Cardiac septum (tissue), 1 donor: Measurements from ENCODE around the gene MAML3. TPM values are rescaled to one million over a fixed set of nuclear protein-coding genes. Genes with fewer than 3 reads are reported as not detected.

Experiments used
- DNase-seq: peaks from one replicate; pipeline ENCODE4 v3.0.0-alpha.2; 2020; ENCODE audit warnings: low spot score
- intact Hi-C: fragments of 100-400 bp; cut with DNase I; formaldehyde crosslinking; loops from one replicate; pipeline ENCODE4 v1.14.0; 2022
- total RNA-seq: library from RNA; stranded (reverse); fragmentation: NEBNext Ultra II Directional; extraction: Animal tissue kit (Norgen Biotek cat#: 25700); gene quantifications from one replicate; pipeline ENCODE4 v1.2.1, GENCODE V29; 2021
- donor health status: DM: no; HTN: no; CAD: no.

The MAML3 gene
- total RNA-seq, 1 donor from 2014 or later: 4.1 TPM

- intact Hi-C loops: no loop called here
- DNase-seq: no peak
Observed at GRCh38 chr4:139773560-139774318, 380.2 kb downstream of the MAML3 start.

- intact Hi-C loops: loop anchor here (2.0 kb wide), 1 partner anchor 40 kb away; no protein-coding TSS in a partner anchor
- peak; percentile 83 for DNase-seq
Observed at GRCh38 chr4:139770361-139770760, 383.6 kb downstream of the MAML3 start.

- intact Hi-C loops: loop anchor here (10.0 kb wide), 1 partner anchor 275 kb away; no protein-coding TSS in a partner anchor
- DNase-seq: no peak
Observed at GRCh38 chr4:139769364-139769763, 384.6 kb downstream of the MAML3 start.

GRCh38 chr4:139768896-139769295, 385.1 kb downstream of the MAML3 start:
- no peak for DNase-seq
- intact Hi-C loops: loop anchor here (10.0 kb wide), 1 partner anchor 276 kb away; no protein-coding TSS in a partner anchor

- intact Hi-C loops: loop anchor here (10.0 kb wide), 1 partner anchor 276 kb away; no protein-coding TSS in a partner anchor
- no peak for DNase-seq
Observed at GRCh38 chr4:139768366-139768765, 385.6 kb downstream of the MAML3 start.

- no peak for DNase-seq
- intact Hi-C loops: loop anchor here (10.0 kb wide), 1 partner anchor 277 kb away; no protein-coding TSS in a partner anchor
Observed at GRCh38 chr4:139767585-139767984, 386.4 kb downstream of the MAML3 start.

- no peak for DNase-seq
- intact Hi-C loops: loop anchor here (10.0 kb wide), 1 partner anchor 278 kb away; no protein-coding TSS in a partner anchor
Observed at GRCh38 chr4:139767168-139767567, 386.8 kb downstream of the MAML3 start.

- no peak for DNase-seq
- intact Hi-C loops: loop anchor here (2.0 to 10.0 kb wide), 4 partner anchors 50 to 280 kb away; no protein-coding TSS in a partner anchor
Observed at GRCh38 chr4:139764686-139765310, 389.2 kb downstream of the MAML3 start.

- intact Hi-C loops: loop anchor here (2.0 to 10.0 kb wide), 4 partner anchors 51 to 281 kb away; no protein-coding TSS in a partner anchor
- DNase-seq: peak; percentile 84
Observed at GRCh38 chr4:139764182-139764581, 389.8 kb downstream of the MAML3 start.

GRCh38 chr4:139763672-139764071, 390.3 kb downstream of the MAML3 start:
- intact Hi-C loops: loop anchor here (1.0 to 10.0 kb wide), 6 partner anchors 23 to 281 kb away; no protein-coding TSS in a partner anchor

GRCh38 chr4:139763205-139763604, 390.8 kb downstream of the MAML3 start:
- intact Hi-C loops: loop anchor here (1.0 to 10.0 kb wide), 5 partner anchors 23 to 282 kb away; no protein-coding TSS in a partner anchor
- DNase-seq: no peak

More at GRCh38 chr4:139763672-139764071, 390.3 kb downstream of the MAML3 start:
- DNase-seq: no peak

- no peak for DNase-seq
Observed at GRCh38 chr4:139762720-139763119, 391.3 kb downstream of the MAML3 start.

GRCh38 chr4:139761461-139761860, 392.5 kb downstream of the MAML3 start:
- intact Hi-C loops: loop anchor here (5.0 to 10.0 kb wide), 3 partner anchors 116 to 283 kb away; no protein-coding TSS in a partner anchor
- DNase-seq: no peak

More at GRCh38 chr4:139762720-139763119, 391.3 kb downstream of the MAML3 start:
- intact Hi-C loops: loop anchor here (1.0 to 10.0 kb wide), 5 partner anchors 22 to 282 kb away; no protein-coding TSS in a partner anchor

- intact Hi-C loops: loop anchor here (5.0 to 10.0 kb wide), 3 partner anchors 117 to 284 kb away; no protein-coding TSS in a partner anchor
- DNase-seq: no peak
Observed at GRCh38 chr4:139760567-139760966, 393.4 kb downstream of the MAML3 start.

- no peak for DNase-seq
- intact Hi-C loops: no loop called here
Observed at GRCh38 chr4:139759097-139759496, 394.9 kb downstream of the MAML3 start.

- intact Hi-C loops: no loop called here
- no peak for DNase-seq
Observed at GRCh38 chr4:139756391-139757180, 397.4 kb downstream of the MAML3 start.

- DNase-seq: no peak
- intact Hi-C loops: no loop called here
Observed at GRCh38 chr4:139754938-139755337, 399.0 kb downstream of the MAML3 start.

GRCh38 chr4:139753686-139754085, 400.3 kb downstream of the MAML3 start:
- intact Hi-C loops: no loop called here
- no peak for DNase-seq

- intact Hi-C loops: no loop called here
- no peak for DNase-seq
Observed at GRCh38 chr4:139749835-139750498, 404.0 kb downstream of the MAML3 start.
